HCT116 (cell line): ENCODE results near the gene PASD1.

ENCODE experiments used
- EZH2 ChIP-seq: fragments of 200-600 bp; sonication (generic); IDR thresholded peaks from 2 replicates; pipeline ENCODE4 v1.6.1; 2017; ENCODE audit warnings: antibody characterized with exemption, mixed run types
- POLR2A ChIP-seq: IDR thresholded peaks from 2 replicates; pipeline ENCODE4 v1.7.0; 2011; ENCODE audit warnings: borderline replicate concordance; ENCODE audit not compliant: insufficient read depth, insufficient read length; ENCODE audit errors: extremely low read depth
- YY1 ChIP-seq: IDR thresholded peaks from 2 replicates; pipeline ENCODE4 v1.6.1; 2011; ENCODE audit warnings: low read length, low read depth, moderate library complexity, mild to moderate bottlenecking; ENCODE audit not compliant: insufficient replicate concordance; ENCODE audit errors: extremely low read depth
- TF ChIP-seq, protein P1 (sequence below), 3 experiments: fragments of 200-600 bp in 1 of 3; sonication (generic) in 1 of 3; IDR thresholded peaks in 2 of 3; conservative IDR thresholded peaks in 1 of 3; 2 replicates each; pipeline ENCODE4 v1.5.1; 2012 to 2017; ENCODE audit warnings: low read depth in 2 of 3, low read length in 2 of 3, antibody characterized with exemption in 1 of 3, borderline replicate concordance in 1 of 3, control low read depth in 1 of 3, mild to moderate bottlenecking in 1 of 3, mixed read lengths in 1 of 3, mixed run types in 1 of 3, moderate library complexity in 1 of 3; ENCODE audit not compliant: insufficient read depth in 1 of 3

DNA sequence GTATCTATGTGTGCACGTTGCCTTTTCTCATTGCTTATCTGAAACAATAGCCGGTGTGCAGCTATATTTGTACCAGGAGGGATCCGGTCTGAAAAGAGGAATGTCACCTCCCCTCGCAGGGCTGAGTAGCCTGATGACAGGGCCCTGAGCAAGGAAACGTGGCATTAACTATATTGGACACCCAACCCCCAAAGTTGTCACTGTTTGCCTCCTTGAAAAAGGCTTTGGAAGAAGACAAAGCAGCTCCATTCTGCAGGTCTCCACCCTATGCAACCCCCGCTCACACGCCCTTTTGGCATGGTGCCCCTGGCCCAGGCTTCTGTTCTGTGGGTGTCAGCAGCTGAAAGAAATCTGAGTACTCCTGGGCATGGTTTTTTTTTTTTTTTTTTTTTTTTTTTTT lies 140.0 kb downstream of the PASD1 start:
- TF ChIP-seq, protein P1, sequence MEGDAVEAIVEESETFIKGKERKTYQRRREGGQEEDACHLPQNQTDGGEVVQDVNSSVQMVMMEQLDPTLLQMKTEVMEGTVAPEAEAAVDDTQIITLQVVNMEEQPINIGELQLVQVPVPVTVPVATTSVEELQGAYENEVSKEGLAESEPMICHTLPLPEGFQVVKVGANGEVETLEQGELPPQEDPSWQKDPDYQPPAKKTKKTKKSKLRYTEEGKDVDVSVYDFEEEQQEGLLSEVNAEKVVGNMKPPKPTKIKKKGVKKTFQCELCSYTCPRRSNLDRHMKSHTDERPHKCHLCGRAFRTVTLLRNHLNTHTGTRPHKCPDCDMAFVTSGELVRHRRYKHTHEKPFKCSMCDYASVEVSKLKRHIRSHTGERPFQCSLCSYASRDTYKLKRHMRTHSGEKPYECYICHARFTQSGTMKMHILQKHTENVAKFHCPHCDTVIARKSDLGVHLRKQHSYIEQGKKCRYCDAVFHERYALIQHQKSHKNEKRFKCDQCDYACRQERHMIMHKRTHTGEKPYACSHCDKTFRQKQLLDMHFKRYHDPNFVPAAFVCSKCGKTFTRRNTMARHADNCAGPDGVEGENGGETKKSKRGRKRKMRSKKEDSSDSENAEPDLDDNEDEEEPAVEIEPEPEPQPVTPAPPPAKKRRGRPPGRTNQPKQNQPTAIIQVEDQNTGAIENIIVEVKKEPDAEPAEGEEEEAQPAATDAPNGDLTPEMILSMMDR (IDR thresholded peaks at IDR 0.05 in 2 of 3, conservative IDR thresholded peaks at IDR 0.05 in 1 of 3; ENCODE audit: borderline replicate concordance in 1 of 3, insufficient read depth in 1 of 3, low read depth in 2 of 3, low read length in 2 of 3): no peak
- TF ChIP-seq YY1 (no peak), POLR2A (no peak), EZH2 (no peak)
